GM08714 (cell line): ENCODE results near the gene GBF1.

Experiments
- H3K4me3 ChIP-seq: fragments of 200-500 bp; sonication (Bioruptor generic); 2 replicates; pipeline ENCODE4 v1.5.1; 2014; ENCODE audit warnings: mild to moderate bottlenecking, low read length, inconsistent platforms
- ZNF274 ChIP-seq: IDR thresholded peaks from 2 replicates; pipeline ENCODE4 v1.6.1; 2012; ENCODE audit warnings: mild to moderate bottlenecking, low read depth, low read length

GBF1 gene

GRCh38 chr10:102332772-102333171 lies 87.4 kb downstream of the GBF1 start:
- no peak for TF ChIP-seq ZNF274
- no peak overlapping the region for H3K4me3 ChIP-seq

- no peak overlapping the region for H3K4me3 ChIP-seq
- no peak for TF ChIP-seq ZNF274
These were observed 88.8 kb downstream of the GBF1 start for GRCh38 chr10:102334101-102334500.

GRCh38 chr10:102335184-102335583 lies 89.9 kb downstream of the GBF1 start:
- TF ChIP-seq ZNF274 = no peak
- no peak overlapping the region for H3K4me3 ChIP-seq

GRCh38 chr10:102341038-102341688 lies 95.8 kb downstream of the GBF1 start:
- no peak for TF ChIP-seq ZNF274

GRCh38 chr10:102342458-102342857 lies 97.1 kb downstream of the GBF1 start:
- no peak for TF ChIP-seq ZNF274
- no peak overlapping the region for H3K4me3 ChIP-seq

More at GRCh38 chr10:102341038-102341688, 95.8 kb downstream of the GBF1 start:
- H3K4me3 ChIP-seq = no peak overlapping the region

GRCh38 chr10:102342958-102343357 lies 97.6 kb downstream of the GBF1 start:
- no peak overlapping the region for H3K4me3 ChIP-seq
- TF ChIP-seq ZNF274 = no peak

GRCh38 chr10:102344067-102344466 lies 98.7 kb downstream of the GBF1 start:
- no peak overlapping the region for H3K4me3 ChIP-seq
- TF ChIP-seq ZNF274 = no peak

GRCh38 chr10:102347236-102347828 lies 102.0 kb downstream of the GBF1 start:
- no peak overlapping the region for H3K4me3 ChIP-seq
- TF ChIP-seq ZNF274 = no peak

GRCh38 chr10:102352066-102352715 lies 106.9 kb downstream of the GBF1 start:
- no peak overlapping the region for H3K4me3 ChIP-seq
- no peak for TF ChIP-seq ZNF274

GRCh38 chr10:102354451-102354850 lies 109.1 kb downstream of the GBF1 start:
- no peak overlapping the region for H3K4me3 ChIP-seq
- TF ChIP-seq ZNF274 = no peak

- TF ChIP-seq ZNF274 = no peak
- H3K4me3 ChIP-seq = no peak overlapping the region
These were observed 113.5 kb downstream of the GBF1 start for GRCh38 chr10:102358712-102359382.

GRCh38 chr10:102367441-102367840 lies 122.1 kb downstream of the GBF1 start:
- no peak for TF ChIP-seq ZNF274
- H3K4me3 ChIP-seq = no peak overlapping the region

- no peak for TF ChIP-seq ZNF274
These were observed 122.7 kb downstream of the GBF1 start for GRCh38 chr10:102368077-102368476.

GRCh38 chr10:102371295-102371694 lies 126.0 kb downstream of the GBF1 start:
- H3K4me3 ChIP-seq = no peak overlapping the region
- TF ChIP-seq ZNF274 = no peak

More at GRCh38 chr10:102368077-102368476, 122.7 kb downstream of the GBF1 start:
- H3K4me3 ChIP-seq = no peak overlapping the region

GRCh38 chr10:102375250-102375649 lies 129.9 kb downstream of the GBF1 start:
- no peak overlapping the region for H3K4me3 ChIP-seq
- no peak for TF ChIP-seq ZNF274
